ENCODE results near the gene BICD1. TPM values are rescaled to one million over a fixed set of nuclear protein-coding genes. Genes with fewer than 3 reads are reported as not detected.

BICD1 gene
- total and polyA plus RNA-seq, 10 donors: 8.5 to 62.9 (median 44.2) TPM

DNA sequence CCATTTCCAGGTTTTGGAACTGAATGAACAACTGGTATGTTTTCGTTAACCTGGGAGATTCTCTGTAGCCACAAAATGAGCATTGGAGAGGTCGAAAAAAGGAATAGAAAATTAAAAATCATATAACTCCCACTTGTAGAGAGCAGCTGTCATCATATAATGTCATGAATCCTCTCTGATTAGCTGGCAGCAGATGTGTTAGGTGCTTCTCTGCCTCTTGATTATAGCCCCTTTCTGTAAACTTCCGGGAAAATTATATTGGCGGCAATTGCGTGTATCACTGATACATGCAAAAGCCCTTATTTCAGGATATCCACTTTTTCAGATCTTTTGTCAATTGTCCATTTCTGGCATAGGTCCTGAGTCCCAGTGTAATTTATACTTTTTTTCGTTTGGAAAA lies 324.4 kb downstream of the BICD1 start:
- intact Hi-C loops (cut with DNase I; ENCODE audit: low total_unique reads): no loop called here
- TF ChIP-seq, protein P1, sequence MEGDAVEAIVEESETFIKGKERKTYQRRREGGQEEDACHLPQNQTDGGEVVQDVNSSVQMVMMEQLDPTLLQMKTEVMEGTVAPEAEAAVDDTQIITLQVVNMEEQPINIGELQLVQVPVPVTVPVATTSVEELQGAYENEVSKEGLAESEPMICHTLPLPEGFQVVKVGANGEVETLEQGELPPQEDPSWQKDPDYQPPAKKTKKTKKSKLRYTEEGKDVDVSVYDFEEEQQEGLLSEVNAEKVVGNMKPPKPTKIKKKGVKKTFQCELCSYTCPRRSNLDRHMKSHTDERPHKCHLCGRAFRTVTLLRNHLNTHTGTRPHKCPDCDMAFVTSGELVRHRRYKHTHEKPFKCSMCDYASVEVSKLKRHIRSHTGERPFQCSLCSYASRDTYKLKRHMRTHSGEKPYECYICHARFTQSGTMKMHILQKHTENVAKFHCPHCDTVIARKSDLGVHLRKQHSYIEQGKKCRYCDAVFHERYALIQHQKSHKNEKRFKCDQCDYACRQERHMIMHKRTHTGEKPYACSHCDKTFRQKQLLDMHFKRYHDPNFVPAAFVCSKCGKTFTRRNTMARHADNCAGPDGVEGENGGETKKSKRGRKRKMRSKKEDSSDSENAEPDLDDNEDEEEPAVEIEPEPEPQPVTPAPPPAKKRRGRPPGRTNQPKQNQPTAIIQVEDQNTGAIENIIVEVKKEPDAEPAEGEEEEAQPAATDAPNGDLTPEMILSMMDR (IDR thresholded peaks at IDR 0.05 in 8 of 11, conservative IDR thresholded peaks at IDR 0.05 in 3 of 11): no peak
- TF ChIP-seq POLR2AphosphoS5 (IDR thresholded peaks at IDR 0.05) (no peak), POLR2A (IDR thresholded peaks at IDR 0.05) (no peak)
- Histone ChIP-seq H3K4me1 (no peaks in the 10 kb centered on the region), H3K36me3 (no peaks in the 10 kb centered on the region), H3K27ac (no peak overlapping the region), H3K27me3 (replicated peaks in 1 of 7) (no peaks in the 10 kb centered on the region), H3K4me3 (no peak overlapping the region), H3K9me3 (peaks cover 0 to 39% (median 21%) of the 10 kb centered on the region in 8 donors)
- no peak for DNase-seq
- WGBS, 5 donors: 84 to 87% (median 86%) methylated on average over 6 of the region's 6 CpGs

Small RNA genes within 50 kb of the gene (small RNA-seq; reads per million reads assigned to genes)
- gene AC048344.2: 0 reads per million in 4 donors
- 0 reads per million in 4 donors for gene AC048344.3
- 0 reads per million in 4 donors for gene RF00019

Other genes with a start within 250 kb of the BICD1 start
- gene RESF1, start 147.4 kb upstream of the BICD1 start, total RNA-seq: 100 to 1,000 TPM; 173 to 298 (median 190) TPM
- gene RESF1, start 147.4 kb upstream of the BICD1 start, polyA plus RNA-seq: 100 to 1,000 TPM; 144 to 190 (median 171) TPM

All from spleen (tissue), 11 donors.